ENCODE data around the gene FCHSD2.

DNA sequence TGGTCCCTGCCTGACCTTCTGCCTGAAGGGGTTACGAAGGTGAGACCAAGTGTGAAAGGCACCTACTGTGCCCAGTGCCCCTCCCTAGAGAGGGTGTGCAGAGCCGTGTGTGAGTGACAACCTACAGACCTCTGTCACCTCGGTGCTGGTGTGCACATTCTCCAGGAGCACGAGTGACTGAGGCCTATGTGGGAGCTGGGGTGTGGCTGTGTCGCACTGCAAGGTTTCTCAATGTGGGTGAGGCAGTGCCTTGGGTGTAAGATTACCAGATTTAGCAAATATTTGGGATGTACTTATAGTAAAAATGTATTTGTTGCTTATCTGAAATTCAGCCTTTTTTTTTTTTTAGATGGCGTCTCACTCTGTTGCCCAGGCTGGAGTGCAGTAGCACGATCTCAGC is 353.9 kb downstream of the FCHSD2 start:
- TF ChIP-seq, protein P1, sequence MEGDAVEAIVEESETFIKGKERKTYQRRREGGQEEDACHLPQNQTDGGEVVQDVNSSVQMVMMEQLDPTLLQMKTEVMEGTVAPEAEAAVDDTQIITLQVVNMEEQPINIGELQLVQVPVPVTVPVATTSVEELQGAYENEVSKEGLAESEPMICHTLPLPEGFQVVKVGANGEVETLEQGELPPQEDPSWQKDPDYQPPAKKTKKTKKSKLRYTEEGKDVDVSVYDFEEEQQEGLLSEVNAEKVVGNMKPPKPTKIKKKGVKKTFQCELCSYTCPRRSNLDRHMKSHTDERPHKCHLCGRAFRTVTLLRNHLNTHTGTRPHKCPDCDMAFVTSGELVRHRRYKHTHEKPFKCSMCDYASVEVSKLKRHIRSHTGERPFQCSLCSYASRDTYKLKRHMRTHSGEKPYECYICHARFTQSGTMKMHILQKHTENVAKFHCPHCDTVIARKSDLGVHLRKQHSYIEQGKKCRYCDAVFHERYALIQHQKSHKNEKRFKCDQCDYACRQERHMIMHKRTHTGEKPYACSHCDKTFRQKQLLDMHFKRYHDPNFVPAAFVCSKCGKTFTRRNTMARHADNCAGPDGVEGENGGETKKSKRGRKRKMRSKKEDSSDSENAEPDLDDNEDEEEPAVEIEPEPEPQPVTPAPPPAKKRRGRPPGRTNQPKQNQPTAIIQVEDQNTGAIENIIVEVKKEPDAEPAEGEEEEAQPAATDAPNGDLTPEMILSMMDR (optimal IDR thresholded peaks at IDR 0.05 in 1 of 3, IDR thresholded peaks at IDR 0.05 in 1 of 3, conservative IDR thresholded peaks at IDR 0.05 in 1 of 3; ENCODE audit: extremely low read depth in 1 of 3, insufficient read depth in 2 of 3, low read length in 3 of 3): no peak
- TF ChIP-seq EZH2 (IDR thresholded peaks at IDR 0.05; ENCODE audit: low read length): no peak
